GM12891 (cell line): ENCODE data around the gene ZBTB7A. TPM values are rescaled to one million over a fixed set of nuclear protein-coding genes. Genes with fewer than 3 reads are reported as not detected.

ENCODE experiments used
- DNase-seq: peaks from one replicate; pipeline ENCODE4 v3.0.0; 2011; ENCODE audit warnings: low spot score; ENCODE audit not compliant: insufficient read length
- FAIRE-seq: peaks from 2 replicates; lab custom pipeline; 2011; peaks lifted over from hg19 to GRCh38; lab: Jason Lieb, UNC
- PAX5 ChIP-seq: IDR thresholded peaks from 2 replicates; pipeline ENCODE4 v1.6.1; 2011; ENCODE audit warnings: low read length, moderate library complexity, mild to moderate bottlenecking; ENCODE audit not compliant: insufficient read depth, severe bottlenecking
- POLR2A ChIP-seq: IDR thresholded peaks from 2 replicates; pipeline ENCODE4 v1.6.1; 2011; ENCODE audit warnings: low read depth, low read length, control low read depth
- POLR2AphosphoS5 ChIP-seq: IDR thresholded peaks from 2 replicates; pipeline ENCODE4 v1.6.1; 2011; ENCODE audit warnings: low read depth, low read length, control low read depth
- POU2F2 ChIP-seq: IDR thresholded peaks from 2 replicates; pipeline ENCODE4 v1.6.1; 2011; ENCODE audit warnings: low read depth, mild to moderate bottlenecking, control low read depth, low read length, moderate library complexity
- SPI1 ChIP-seq: IDR thresholded peaks from 2 replicates; pipeline ENCODE4 v1.6.1; 2011; ENCODE audit warnings: low read depth, low read length, control low read depth
- TAF1 ChIP-seq: IDR thresholded peaks from 2 replicates; pipeline ENCODE4 v1.6.1; 2011; ENCODE audit warnings: low read depth, low read length, control low read depth
- polyA plus RNA-seq: library from polyadenylated mRNA; unstranded; fragments of >200 nt; gene quantifications from one replicate; pipeline ENCODE4 v1.2.1, GENCODE V29; 2012; ENCODE audit warnings: low read depth, missing spikeins, inconsistent platforms; ENCODE audit not compliant: missing spikeins

Gene ZBTB7A
- 7.3 TPM for polyA plus RNA-seq

DNA sequence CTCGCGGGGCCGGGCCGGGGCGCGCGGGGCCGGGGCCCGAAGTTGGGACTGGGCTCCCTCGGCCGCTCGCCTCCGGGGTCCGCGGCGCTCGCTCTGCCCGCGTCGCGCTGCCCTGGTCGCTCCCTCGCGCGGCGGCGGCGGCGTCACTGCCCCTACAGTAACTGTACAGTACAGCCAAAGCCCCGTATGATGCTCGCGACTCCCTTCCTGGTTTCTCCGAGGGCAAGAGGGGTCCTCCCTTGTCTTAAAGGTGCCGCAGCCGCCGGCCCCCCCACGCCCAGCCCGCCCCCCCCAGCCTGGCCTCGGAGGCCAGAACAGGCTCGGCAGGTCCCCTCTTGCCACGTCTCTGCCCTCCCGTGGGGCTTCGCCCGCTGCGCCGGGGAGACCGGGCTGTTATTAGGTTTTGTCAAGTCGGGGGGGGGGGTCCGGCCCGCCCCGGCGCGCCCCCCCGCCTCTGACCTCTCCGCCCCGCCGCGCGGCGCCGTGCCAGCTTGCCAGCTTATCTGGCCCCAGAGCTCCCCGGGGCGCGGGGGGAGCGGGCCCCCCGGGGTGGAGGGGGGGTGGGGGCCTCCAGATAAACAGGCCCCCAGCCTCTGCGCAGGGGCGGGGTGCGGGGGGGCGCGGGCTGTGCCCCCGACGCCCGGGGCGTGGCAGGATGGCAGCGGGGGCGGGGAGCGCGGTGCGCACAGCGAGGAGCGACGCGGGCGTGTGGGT, at the start of gene ZBTB7A:
Gene ZBTB7A (minus strand): TSS at position 218 of the 714 bp plus-strand sequence. CDS start 11,667 bp downstream, outside the sequence.
- DNase-seq (no peak), FAIRE-seq (peak; percentile 91)
- TF ChIP-seq TAF1 (0 out of 2 replicates have a peak, but pooled peaks have one; percentile 25), POLR2A (0 out of 2 replicates have a peak, but pooled peaks have one; percentile 27), POLR2AphosphoS5 (no peak)

DNA sequence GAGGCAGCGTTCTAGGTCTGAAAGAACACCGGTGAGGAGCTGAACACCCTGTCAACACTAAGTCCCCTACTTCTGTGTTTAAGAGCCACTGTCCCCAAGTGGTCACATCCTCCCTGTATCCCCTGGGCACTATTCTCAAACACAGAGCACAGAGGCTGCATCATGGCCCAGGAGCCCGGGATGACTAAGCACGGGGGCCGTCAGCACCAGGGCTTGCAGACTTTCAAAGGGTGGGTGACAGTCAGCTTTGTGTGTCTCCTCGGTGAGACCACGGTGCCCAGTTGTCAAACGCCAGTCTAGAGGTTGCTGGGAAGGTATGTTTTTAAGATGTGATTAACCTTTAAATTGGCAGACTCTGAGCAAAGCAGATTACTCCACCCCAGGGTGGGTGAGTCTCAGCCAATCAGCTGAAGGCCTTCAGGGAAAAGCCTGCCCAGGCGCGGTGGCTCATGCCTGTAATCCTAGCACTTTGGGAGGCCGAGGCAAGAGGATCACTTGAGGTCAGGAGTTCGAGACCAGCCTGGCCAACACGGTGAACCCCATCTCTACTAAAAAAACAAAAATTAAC, 49.2 kb upstream of the ZBTB7A start:
- TF ChIP-seq SPI1 (no peak), POU2F2 (no peak), PAX5 (no peak), TAF1 (no peak), POLR2A (no peak)
- no peak for DNase-seq
- FAIRE-seq = no peak

GRCh38 chr19:4115050-4115817, 48.5 kb upstream of the ZBTB7A start:
- FAIRE-seq = peak; percentile 99
- peak; percentile 89 for DNase-seq
- TF ChIP-seq TAF1 = no peak
- TF ChIP-seq PAX5 = no peak
- no peak for TF ChIP-seq SPI1
- TF ChIP-seq POLR2A = 0 out of 2 replicates have a peak, but pooled peaks have one; percentile 21
- TF ChIP-seq POU2F2 = peak; percentile 51; the same call in 1 of the 2 replicates
- no peak for TF ChIP-seq POLR2AphosphoS5

DNA sequence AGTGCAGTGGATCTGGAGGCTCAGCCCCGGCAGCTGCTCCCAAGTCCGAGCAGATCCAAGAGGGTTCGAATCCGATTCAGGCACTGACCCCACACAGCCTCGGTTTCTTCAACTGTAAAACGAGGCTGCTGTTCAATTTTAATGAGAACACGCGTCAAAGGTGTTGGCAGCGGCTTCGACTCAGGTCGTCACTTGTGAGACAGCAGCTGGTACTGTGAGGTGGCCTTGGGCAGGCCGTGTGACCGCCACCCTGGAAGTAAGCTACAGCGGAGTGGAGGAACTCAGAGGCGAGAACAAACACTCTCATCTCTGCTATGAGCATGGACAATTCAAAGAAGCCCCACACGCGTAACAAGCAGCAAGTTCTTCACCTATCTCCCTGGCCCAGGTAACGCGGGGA, 47.5 kb upstream of the ZBTB7A start:
- TF ChIP-seq SPI1 = no peak
- no peak for DNase-seq
- no peak for FAIRE-seq

DNA sequence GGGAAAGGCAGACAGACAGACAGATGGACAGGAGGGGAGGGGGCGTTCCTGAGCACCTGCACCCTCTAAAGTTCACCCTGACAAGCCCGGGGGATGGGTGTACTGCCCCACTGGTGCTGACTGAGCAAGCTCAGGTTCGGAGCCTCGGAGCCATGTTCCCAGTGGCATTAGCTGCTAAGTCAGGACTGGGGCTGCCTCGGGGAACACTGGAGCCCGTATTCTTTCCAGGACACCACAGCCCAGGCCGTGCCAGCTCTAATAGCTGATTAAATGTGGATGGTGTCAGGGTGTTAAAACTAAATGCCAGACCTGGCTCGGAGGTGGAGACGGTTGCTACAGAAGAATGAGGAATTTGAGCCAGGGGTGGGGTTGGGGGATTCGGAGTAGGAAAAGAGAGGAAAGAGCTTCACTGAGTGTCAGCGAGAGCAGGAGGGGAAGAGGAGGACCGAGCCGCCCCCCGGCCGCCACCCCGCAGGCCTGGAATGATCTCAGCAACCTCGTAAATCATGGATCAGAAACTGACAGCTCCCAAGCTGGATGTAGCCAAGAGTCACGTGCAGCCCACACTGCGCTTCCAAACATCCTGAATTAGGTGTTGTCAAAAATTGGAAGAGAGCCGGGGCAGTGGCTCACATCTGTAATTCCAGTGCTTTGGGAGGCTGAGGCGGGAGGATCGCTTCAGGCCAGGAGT, 46.8 kb upstream of the ZBTB7A start:
- FAIRE-seq (no peak), DNase-seq (no peak)
- TF ChIP-seq PAX5 (no peak), SPI1 (no peak), POLR2AphosphoS5 (no peak), TAF1 (no peak), POLR2A (no peak)

DNA sequence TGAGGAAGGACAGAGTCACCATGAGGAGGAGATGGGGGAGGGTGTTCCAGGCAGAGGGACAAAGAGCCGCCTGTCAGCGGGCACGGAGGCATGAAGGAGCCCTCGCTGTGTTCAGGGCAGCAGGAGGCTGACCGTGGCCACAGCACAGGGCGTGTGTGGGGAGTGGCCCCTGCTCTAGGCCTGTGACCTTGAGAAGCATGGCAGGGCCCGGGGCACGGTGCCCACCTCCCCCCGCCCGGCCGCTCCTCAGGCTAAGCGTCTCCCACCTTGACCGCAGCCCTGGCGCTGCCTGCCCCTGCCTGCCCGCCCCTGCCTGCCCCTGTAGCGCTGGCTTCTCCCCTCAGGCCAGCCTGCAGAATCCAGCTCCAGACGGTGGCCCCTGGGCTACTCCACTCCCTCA, 45.7 kb upstream of the ZBTB7A start:
- DNase-seq (no peak), FAIRE-seq (no peak)
- 0 out of 2 replicates have a peak, but pooled peaks have one; percentile 52 for TF ChIP-seq POLR2AphosphoS5
- no peak for TF ChIP-seq SPI1
- no peak for TF ChIP-seq TAF1
- no peak for TF ChIP-seq POLR2A

- FAIRE-seq = no peak
- DNase-seq = no peak
- TF ChIP-seq TAF1 = no peak
- no peak for TF ChIP-seq POLR2A
- no peak for TF ChIP-seq POLR2AphosphoS5
- TF ChIP-seq POU2F2 = no peak
Measured at GRCh38 chr19:4109626-4109945, 42.9 kb upstream of the ZBTB7A start.

GRCh38 chr19:4108767-4109625, 42.3 kb upstream of the ZBTB7A start:
- peak; percentile 75 for DNase-seq
- FAIRE-seq = peak; percentile 98
- peak; percentile 75; the same call in 1 of the 2 replicates for TF ChIP-seq POLR2AphosphoS5
- TF ChIP-seq PAX5 = peak; percentile 96
- peak; percentile 94 for TF ChIP-seq SPI1
- TF ChIP-seq POU2F2 = peak; percentile 32; the same call in 1 of the 2 replicates
- TF ChIP-seq TAF1 = peak; percentile 23; the same call in 1 of the 2 replicates
- peak; percentile 73; the same call in 1 of the 2 replicates for TF ChIP-seq POLR2A

- no peak for DNase-seq
- TF ChIP-seq POLR2AphosphoS5 (no peak), TAF1 (no peak), SPI1 (no peak), PAX5 (no peak)
- FAIRE-seq = no peak
Measured at GRCh38 chr19:4103080-4103433, 36.4 kb upstream of the ZBTB7A start.
